Neuronal stem cell (in vitro differentiated cells): Measurements from ENCODE around the gene ZNF132.

Source experiments
- DNase-seq: peaks from one replicate; pipeline ENCODE4 v3.0.0-alpha.2; 2013; ENCODE audit warnings: low spot score
- H2AFZ ChIP-seq: one replicate; pipeline ENCODE4 v1.6.1; 2013; ENCODE audit warnings: mild to moderate bottlenecking, low read length, inconsistent platforms
- H2AK5ac ChIP-seq: 2 replicates; pipeline ENCODE4 v1.6.1; 2013; ENCODE audit warnings: low read depth, mild to moderate bottlenecking, inconsistent platforms, low read length, moderate library complexity, mixed read lengths
- H2BK120ac ChIP-seq: 2 replicates; pipeline ENCODE4 v1.6.1; 2013; ENCODE audit warnings: low read depth, mild to moderate bottlenecking, inconsistent platforms, low read length, moderate library complexity, mixed read lengths
- H2BK12ac ChIP-seq: one replicate; pipeline ENCODE4 v1.6.1; 2013; ENCODE audit warnings: low read length, inconsistent platforms
- H2BK15ac ChIP-seq: 2 replicates; pipeline ENCODE4 v1.6.1; 2013; ENCODE audit warnings: mild to moderate bottlenecking, low read length, inconsistent platforms, mixed read lengths
- H2BK5ac ChIP-seq: one replicate; pipeline ENCODE4 v1.6.1; 2013; ENCODE audit warnings: inconsistent platforms, mild to moderate bottlenecking, low read length, moderate library complexity
- H3K14ac ChIP-seq: one replicate; pipeline ENCODE4 v1.6.1; 2013; ENCODE audit warnings: low read length, inconsistent platforms
- H3K18ac ChIP-seq: 2 replicates; pipeline ENCODE4 v1.6.1; 2013; ENCODE audit warnings: low read length, inconsistent platforms
- H3K23ac ChIP-seq: 2 replicates; pipeline ENCODE4 v1.6.1; 2013; ENCODE audit warnings: low read depth, mild to moderate bottlenecking, mixed read lengths, low read length, inconsistent platforms; ENCODE audit not compliant: poor library complexity
- H3K27ac ChIP-seq: replicated peaks from 3 replicates; pipeline ENCODE4 v1.5.1; 2013; ENCODE audit warnings: low read length, inconsistent platforms
- H3K27me3 ChIP-seq, 3 experiments: 2 replicates each; pipeline ENCODE4 v1.6.1; 2013; ENCODE audit warnings: low read length in 3 of 3, mild to moderate bottlenecking in 2 of 3, inconsistent platforms in 1 of 3, low read depth in 1 of 3, mixed read lengths in 1 of 3, moderate library complexity in 1 of 3; ENCODE audit not compliant: control insufficient read depth in 3 of 3, insufficient read depth in 3 of 3
- H3K36me3 ChIP-seq, 2 donors: replicated peaks in 1 of 2; 2 replicates each; pipeline ENCODE4 v1.6.1; 2013; ENCODE audit warnings: low read length in 2 of 2; ENCODE audit not compliant: control insufficient read depth in 2 of 2, insufficient read depth in 2 of 2
- H3K4ac ChIP-seq: 2 replicates; pipeline ENCODE4 v1.6.1; 2013; ENCODE audit warnings: inconsistent platforms, mild to moderate bottlenecking, low read length, moderate library complexity
- H3K4me1 ChIP-seq, 2 donors: 1 replicate in 1 of 2; 2 replicates in 1 of 2; pipeline ENCODE4 v1.6.1; 2013; ENCODE audit warnings: low read length in 2 of 2, low read depth in 1 of 2; ENCODE audit not compliant: control insufficient read depth in 2 of 2, insufficient read depth in 1 of 2
- H3K4me2 ChIP-seq: one replicate; pipeline ENCODE4 v1.6.1; 2013; ENCODE audit warnings: mild to moderate bottlenecking, low read length, inconsistent platforms; ENCODE audit not compliant: insufficient read depth, poor library complexity, severe bottlenecking
- H3K4me3 ChIP-seq, 2 donors: 2 replicates each; pipeline ENCODE4 v1.5.1; 2013; ENCODE audit warnings: low read length in 2 of 2, mild to moderate bottlenecking in 2 of 2, inconsistent platforms in 1 of 2, moderate library complexity in 1 of 2
- H3K79me1 ChIP-seq: one replicate; pipeline ENCODE4 v1.6.1; 2013; ENCODE audit warnings: low read depth, mild to moderate bottlenecking, inconsistent platforms, low read length, moderate library complexity
- H3K9ac ChIP-seq: one replicate; pipeline ENCODE4 v1.6.1; 2013; ENCODE audit warnings: mild to moderate bottlenecking, low read depth, low read length, inconsistent platforms; ENCODE audit not compliant: poor library complexity
- H3K9me3 ChIP-seq, 2 donors: replicated peaks in 1 of 2; 2 replicates each; pipeline versions ENCODE3 to v1.6.1; 2013; ENCODE audit warnings: low read length in 2 of 2, mild to moderate bottlenecking in 2 of 2, inconsistent platforms in 1 of 2, low read depth in 1 of 2, mixed read lengths in 1 of 2, moderate library complexity in 1 of 2; ENCODE audit not compliant: control insufficient read depth in 2 of 2, insufficient read depth in 1 of 2
- H4K8ac ChIP-seq: one replicate; pipeline ENCODE4 v1.6.1; 2013; ENCODE audit warnings: low read depth, mild to moderate bottlenecking, inconsistent platforms, low read length, moderate library complexity
- H4K91ac ChIP-seq: one replicate; pipeline ENCODE4 v1.6.1; 2013; ENCODE audit warnings: low read length, low read depth, mild to moderate bottlenecking, inconsistent platforms; ENCODE audit not compliant: poor library complexity
- WGBS, 2 donors: extraction: QIAGEN DNeasy Blood & Tissue Kit; methylation state at CpG; one replicate each; pipeline ENCODE4 v1.1.7; 2013; ENCODE audit warnings: missing lambda C conversion rate in 2 of 2, mixed read lengths in 1 of 2; ENCODE audit not compliant: insufficient read length in 2 of 2, insufficient replicate concordance in 1 of 2; ENCODE audit errors: extremely low coverage in 2 of 2; 5-methylcytosine and 5-hydroxymethylcytosine counted together

The ZNF132 gene

GRCh38 chr19:58477871-58478270 is 37.9 kb upstream of the ZNF132 start:
- Histone ChIP-seq H3K9ac (no peak overlapping the region), H3K4me2 (no peak overlapping the region), H2BK5ac (peak overlapping the region; percentile 31), H3K27me3 (no peaks in the 10 kb centered on the region), H3K4me3 (peak overlapping the region in 1 of 2 donors; percentile 72), H2AFZ (no peak overlapping the region), H4K91ac (no peak overlapping the region), H3K23ac (no peak overlapping the region), H3K9me3 (no peaks in the 10 kb centered on the region), H3K4me1 (peaks cover 6 to 15% of the 10 kb centered on the region in 2 donors), H3K18ac (no peak overlapping the region), H3K36me3 (peaks cover 11 to 51% of the 10 kb centered on the region in 2 donors), H2BK120ac (no peak overlapping the region), H4K8ac (no peak overlapping the region), H3K4ac (no peak overlapping the region), H2BK15ac (no peak overlapping the region), H3K27ac (no peak overlapping the region), H3K79me1 (peaks cover 2% of the 10 kb centered on the region), H2AK5ac (peak overlapping the region; percentile 23), H2BK12ac (no peak overlapping the region), H3K14ac (no peak overlapping the region)
- DNase-seq = no peak
- no CpG with 5 or more reads among the region's 1 CpG for WGBS, 2 donors

DNA sequence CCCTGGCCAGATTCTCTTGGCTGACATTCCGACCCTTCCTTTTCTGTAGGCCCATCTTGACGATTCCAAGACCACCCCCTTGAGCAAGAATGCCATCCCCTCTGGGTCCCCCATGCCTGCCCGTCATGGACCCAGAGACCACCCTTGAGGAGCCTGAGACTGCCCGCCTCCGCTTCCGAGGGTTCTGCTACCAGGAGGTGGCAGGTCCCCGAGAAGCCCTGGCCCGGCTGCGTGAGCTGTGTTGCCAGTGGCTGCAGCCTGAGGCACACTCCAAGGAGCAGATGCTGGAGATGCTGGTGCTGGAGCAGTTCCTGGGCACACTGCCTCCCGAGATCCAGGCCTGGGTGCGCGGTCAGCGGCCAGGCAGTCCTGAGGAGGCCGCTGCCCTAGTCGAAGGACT is 37.2 kb upstream of the ZNF132 start:
- Histone ChIP-seq H2AFZ (no peak overlapping the region), H4K91ac (no peak overlapping the region), H3K27me3 (no peaks in the 10 kb centered on the region), H3K4ac (no peak overlapping the region), H3K4me2 (peak overlapping the region; percentile 92), H3K4me1 (peaks cover 6 to 15% of the 10 kb centered on the region in 2 donors), H3K27ac (no peak overlapping the region), H3K9me3 (no peaks in the 10 kb centered on the region), H3K4me3 (peak overlapping the region; percentile 10 to 72), H2AK5ac (peak overlapping the region; percentile 23), H2BK12ac (no peak overlapping the region), H2BK5ac (peak overlapping the region; percentile 62), H3K9ac (peak overlapping the region; percentile 38), H3K36me3 (peaks cover 16 to 58% of the 10 kb centered on the region in 2 donors), H2BK120ac (no peak overlapping the region), H3K14ac (no peak overlapping the region), H4K8ac (no peak overlapping the region), H3K18ac (peak overlapping the region; percentile 11), H2BK15ac (peak overlapping the region; percentile 14), H3K23ac (peak overlapping the region; percentile 5), H3K79me1 (no peaks in the 10 kb centered on the region)
- DNase-seq = no peak
- WGBS, 2 donors = no CpG with 5 or more reads among the region's 15 CpGs

DNA sequence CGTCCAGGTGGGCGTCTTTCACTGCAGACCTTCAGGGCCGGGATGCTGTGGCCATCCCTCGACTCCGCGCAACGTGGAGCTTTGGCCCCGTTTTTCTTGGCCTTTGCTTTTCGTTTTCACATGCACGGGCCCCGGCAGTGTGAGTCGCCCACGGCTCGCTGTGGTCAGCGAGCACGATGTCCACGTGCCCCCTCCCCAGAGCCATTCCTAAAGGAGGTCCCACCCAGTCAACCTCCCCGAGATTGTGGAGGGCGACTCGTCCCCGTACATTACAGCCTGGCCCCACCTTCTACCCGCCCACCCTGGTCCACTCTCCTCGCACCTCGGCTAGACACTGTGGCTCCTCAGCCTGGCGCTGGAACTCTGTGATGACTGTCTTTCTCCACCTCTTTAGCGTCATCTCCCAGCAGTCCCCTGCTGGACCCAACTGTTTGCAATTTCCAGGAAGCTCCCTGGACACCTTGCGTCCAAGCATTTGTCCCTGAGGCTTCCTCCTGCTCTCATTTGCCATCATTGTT is 36.6 kb upstream of the ZNF132 start:
- H3K4me3 ChIP-seq = peak overlapping the region; percentile 72 to 87
- no peaks in the 10 kb centered on the region for H3K27me3 ChIP-seq
- DNase-seq = no peak
- no peak overlapping the region for H2BK120ac ChIP-seq
- peak overlapping the region; percentile 23 for H2AK5ac ChIP-seq
- H3K36me3 ChIP-seq = peaks cover 18 to 63% of the 10 kb centered on the region in 2 donors
- no peak overlapping the region for H3K14ac ChIP-seq
- H3K4me2 ChIP-seq = peak overlapping the region; percentile 92
- peak overlapping the region; percentile 86 for H3K18ac ChIP-seq
- no peaks in the 10 kb centered on the region for H3K79me1 ChIP-seq
- no peaks in the 10 kb centered on the region for H3K9me3 ChIP-seq
- peak overlapping the region; percentile 68 for H3K23ac ChIP-seq
- no peak overlapping the region for H2BK15ac ChIP-seq
- H3K27ac ChIP-seq = peak overlapping the region; percentile 89
- peak overlapping the region; percentile 90 for H2AFZ ChIP-seq
- H4K8ac ChIP-seq = no peak overlapping the region
- WGBS, 2 donors = no CpG with 5 or more reads among the region's 27 CpGs
- H2BK12ac ChIP-seq = peak overlapping the region; percentile 76
- no peak overlapping the region for H4K91ac ChIP-seq
- H3K9ac ChIP-seq = peak overlapping the region; percentile 96
- peaks cover 6 to 15% of the 10 kb centered on the region in 2 donors for H3K4me1 ChIP-seq
- H2BK5ac ChIP-seq = peak overlapping the region; percentile 62
- peak overlapping the region; percentile 46 for H3K4ac ChIP-seq

DNA sequence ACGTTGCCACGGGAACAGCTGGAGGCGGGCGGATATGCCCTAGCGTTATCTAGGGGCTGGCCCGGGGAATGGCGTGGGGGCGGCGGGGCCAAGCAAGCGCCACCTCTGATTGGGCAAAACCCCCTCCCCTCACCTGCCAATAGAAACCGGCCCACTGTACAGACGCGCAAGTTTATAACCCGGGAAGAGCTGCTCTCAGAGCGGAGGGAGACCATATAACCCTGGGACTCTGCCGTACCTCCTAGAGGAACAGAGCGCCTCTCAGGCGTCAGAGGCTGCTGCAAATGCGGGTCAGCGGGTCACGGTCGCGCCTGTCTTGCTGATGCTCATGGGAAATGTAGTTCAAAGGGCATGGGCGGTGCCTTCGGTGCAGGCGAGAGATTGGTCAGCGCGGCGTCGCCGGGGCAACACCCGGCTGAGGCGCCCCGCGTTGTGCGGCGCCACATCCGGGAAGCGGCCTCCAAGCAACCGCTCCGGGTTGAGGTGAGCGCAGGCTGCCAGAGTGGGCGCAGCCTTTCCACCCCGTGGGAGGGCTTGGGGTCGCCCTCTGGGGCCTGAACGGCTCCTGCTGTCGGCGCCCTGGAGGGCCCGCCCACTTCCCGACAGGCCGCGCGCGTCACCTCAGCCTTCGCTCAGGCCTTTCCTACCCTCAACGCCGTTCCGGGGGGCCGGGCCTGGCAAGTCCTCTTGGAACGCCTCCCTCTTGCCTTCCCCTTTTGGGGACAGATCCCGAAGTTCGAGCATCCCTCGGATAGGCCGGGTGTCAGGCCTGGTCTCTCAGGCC is 36.0 kb upstream of the ZNF132 start, which contains the start of gene ZNF446:
TSS of gene ZNF446 (plus strand) at position 639 of the 784 bp plus-strand sequence. CDS start 867 bp downstream, outside the sequence.
- Histone ChIP-seq H3K79me1 (no peaks in the 10 kb centered on the region), H2BK15ac (peak within 1 kb of the TSS; percentile 14), H3K18ac (peak within 1 kb of the TSS; percentile 86), H3K36me3 (peaks cover 14 to 59% of the 10 kb centered on the region in 2 donors), H3K9ac (peak within 1 kb of the TSS; percentile 96), H3K27me3 (no peaks in the 10 kb centered on the region), H3K23ac (peak within 1 kb of the TSS; percentile 68), H3K27ac (peak within 1 kb of the TSS; percentile 89), H3K4me1 (peaks cover 6 to 15% of the 10 kb centered on the region in 2 donors), H2AK5ac (peak within 1 kb of the TSS; percentile 23), H3K4me3 (peak within 1 kb of the TSS; percentile 72 to 87), H4K91ac (no peak within 1 kb of the TSS), H3K9me3 (no peaks in the 10 kb centered on the region), H3K14ac (peak within 1 kb of the TSS; percentile 25), H2BK120ac (no peak within 1 kb of the TSS), H4K8ac (no peak within 1 kb of the TSS), H2BK5ac (peak within 1 kb of the TSS; percentile 62), H3K4me2 (peak within 1 kb of the TSS; percentile 92), H2BK12ac (peak within 1 kb of the TSS; percentile 76), H3K4ac (peak within 1 kb of the TSS; percentile 46), H2AFZ (peak within 1 kb of the TSS; percentile 90)
- peak; percentile 95 for DNase-seq
- no CpG with 5 or more reads among the region's 64 CpGs for WGBS, 2 donors
